ENCODE data around the gene FHL3.
A peak's percentile ranks its signal among the peaks of the same experiment; 100 is the strongest.

Gene FHL3, protein sequence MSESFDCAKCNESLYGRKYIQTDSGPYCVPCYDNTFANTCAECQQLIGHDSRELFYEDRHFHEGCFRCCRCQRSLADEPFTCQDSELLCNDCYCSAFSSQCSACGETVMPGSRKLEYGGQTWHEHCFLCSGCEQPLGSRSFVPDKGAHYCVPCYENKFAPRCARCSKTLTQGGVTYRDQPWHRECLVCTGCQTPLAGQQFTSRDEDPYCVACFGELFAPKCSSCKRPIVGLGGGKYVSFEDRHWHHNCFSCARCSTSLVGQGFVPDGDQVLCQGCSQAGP

GRCh38 chr1:38005195-38006007, at the start of gene FHL3:
TSS of gene FHL3 (minus strand) at chr1:38005514. CDS start at chr1:37999412, 6,102 bp downstream.
- no peak for DNase-seq

- no peak for DNase-seq
These were observed 48.2 kb upstream of the FHL3 start for GRCh38 chr1:38053416-38054091.

- no peak for DNase-seq
These were observed 47.6 kb upstream of the FHL3 start for GRCh38 chr1:38052750-38053415.

DNA sequence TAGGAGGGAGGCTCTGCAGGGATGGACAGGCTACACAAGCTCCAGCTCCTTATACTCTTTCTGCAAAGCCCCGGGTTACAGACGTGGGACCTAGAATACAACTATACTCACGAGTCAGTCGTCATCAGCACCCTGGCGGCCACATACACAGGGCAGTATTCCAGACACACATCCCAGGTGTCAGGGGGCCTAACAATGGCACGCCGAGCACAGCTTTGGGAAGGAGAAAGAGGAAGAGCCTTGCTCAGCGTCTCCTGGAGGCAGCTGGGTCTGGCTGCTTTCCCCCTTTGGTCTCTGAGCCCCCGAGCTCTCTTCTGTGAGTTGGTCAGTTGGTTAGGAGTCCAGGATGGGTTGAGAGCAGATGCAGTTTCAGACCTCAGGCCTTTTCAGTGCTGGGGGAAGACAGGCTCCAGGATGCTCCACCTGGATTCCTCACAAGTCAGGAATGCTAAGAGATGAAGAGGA, 45.8 kb upstream of the FHL3 start:
- no peak for DNase-seq

DNA sequence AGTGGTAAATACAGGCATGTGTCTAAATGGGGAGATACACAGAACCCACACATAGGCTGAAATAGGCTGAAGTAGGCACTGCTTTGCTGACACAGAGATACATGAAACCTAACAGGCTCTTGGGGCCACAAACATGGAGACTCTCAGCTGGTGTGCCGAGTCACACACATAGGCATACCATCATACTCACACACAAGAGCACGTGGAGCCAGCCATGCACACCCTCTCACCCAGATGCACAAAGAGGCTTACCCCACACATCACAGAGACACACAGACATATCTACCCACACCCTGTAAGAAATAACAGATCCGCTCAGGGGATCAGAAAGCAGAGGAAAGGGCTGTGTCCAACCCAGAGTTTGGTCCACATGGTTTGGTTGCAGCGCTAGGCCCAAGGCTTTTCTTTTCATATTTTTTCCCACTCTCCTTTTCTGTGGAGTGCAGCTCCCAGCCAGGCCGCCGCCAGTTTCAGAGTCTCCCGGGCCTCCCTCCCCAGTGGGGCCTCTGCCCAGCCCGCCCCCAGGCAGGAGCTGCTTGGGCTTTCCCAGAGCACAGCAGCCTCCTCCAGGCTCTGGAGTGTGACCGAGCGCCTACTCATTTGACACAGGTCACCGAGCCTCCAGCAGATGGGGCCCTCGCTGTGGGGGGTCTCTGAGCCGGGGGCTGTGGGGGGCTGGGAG, 45.2 kb upstream of the FHL3 start:
- DNase-seq = no peak

DNA sequence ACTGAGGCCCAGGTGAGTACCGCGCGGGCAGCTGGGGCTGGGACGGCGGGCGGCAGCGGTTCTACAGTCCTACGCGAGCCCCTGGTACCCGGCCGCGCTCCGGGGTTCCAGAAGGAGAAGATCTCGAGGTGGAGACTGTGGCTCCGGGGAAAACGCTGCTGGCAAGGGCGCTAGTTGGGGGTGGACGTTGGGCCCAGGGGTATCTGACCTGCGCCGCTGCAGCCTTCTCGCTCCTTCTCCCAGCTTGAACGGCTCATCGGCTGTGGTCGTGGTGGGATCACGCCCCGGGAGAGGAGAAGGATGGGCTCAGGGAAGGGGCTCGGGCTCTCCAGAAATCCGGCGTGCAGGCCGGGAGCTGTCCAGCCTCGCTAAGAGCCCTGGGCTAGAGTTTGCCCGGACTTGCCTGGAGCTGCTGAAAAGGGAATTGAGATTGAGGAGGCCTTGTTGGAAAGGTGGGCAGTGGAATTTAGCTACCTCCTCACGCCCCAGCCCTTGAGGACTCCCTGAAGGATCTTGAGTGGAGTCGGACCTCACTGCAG, 42.4 kb upstream of the FHL3 start:
- no peak for DNase-seq

DNA sequence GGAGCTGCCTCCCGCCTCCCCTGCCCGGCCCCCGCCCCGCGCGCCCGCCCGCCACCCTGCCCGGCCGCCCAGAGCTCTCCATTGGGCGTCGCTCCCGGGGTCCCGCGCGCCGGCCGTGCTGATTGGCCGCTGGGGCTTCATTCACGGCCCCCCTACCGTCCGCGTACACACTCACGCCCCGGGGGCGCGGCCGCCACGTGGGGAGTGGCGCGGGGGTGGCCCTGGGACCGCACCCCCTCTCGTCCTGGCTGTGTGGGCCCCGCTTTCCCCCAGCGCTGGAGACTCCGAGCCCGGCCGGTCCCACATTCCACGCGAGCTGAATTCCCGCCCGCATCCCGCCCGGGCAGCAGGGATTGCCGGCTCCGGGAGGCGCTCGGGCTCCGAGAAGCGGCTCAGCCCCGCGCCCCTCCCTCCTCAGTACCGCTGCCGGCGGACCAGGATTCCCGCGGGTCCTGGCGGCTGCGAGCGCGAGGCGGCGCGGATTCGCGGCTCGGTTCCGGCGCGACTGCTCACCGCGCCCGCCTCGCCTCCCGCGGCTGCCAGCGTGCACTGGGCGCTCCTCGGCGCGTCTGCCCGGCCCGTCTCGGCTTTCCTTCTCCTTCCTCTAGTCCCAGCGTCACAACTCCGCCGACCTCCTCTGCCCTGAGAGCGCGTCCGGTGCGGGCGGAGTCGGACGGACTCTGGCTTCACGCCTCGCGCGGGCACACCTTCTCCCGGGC, 41.7 kb upstream of the FHL3 start:
- DNase-seq = peak; percentile 65

- DNase-seq = no peak
These were observed 41.1 kb upstream of the FHL3 start, which contains the start of gene POU3F1 for GRCh38 chr1:38046333-38046883. TSS of gene POU3F1 (minus strand) at chr1:38046793. CDS start at chr1:38046743, 50 bp downstream.

- DNase-seq = no peak
These were observed 40.4 kb upstream of the FHL3 start for GRCh38 chr1:38045401-38046332.

- no peak for DNase-seq
These were observed 39.2 kb upstream of the FHL3 start for GRCh38 chr1:38044221-38045215.

GRCh38 chr1:38043036-38043747, 37.9 kb upstream of the FHL3 start:
- no peak for DNase-seq

- DNase-seq = no peak
These were observed 36.9 kb upstream of the FHL3 start for GRCh38 chr1:38041936-38042834.

DNA sequence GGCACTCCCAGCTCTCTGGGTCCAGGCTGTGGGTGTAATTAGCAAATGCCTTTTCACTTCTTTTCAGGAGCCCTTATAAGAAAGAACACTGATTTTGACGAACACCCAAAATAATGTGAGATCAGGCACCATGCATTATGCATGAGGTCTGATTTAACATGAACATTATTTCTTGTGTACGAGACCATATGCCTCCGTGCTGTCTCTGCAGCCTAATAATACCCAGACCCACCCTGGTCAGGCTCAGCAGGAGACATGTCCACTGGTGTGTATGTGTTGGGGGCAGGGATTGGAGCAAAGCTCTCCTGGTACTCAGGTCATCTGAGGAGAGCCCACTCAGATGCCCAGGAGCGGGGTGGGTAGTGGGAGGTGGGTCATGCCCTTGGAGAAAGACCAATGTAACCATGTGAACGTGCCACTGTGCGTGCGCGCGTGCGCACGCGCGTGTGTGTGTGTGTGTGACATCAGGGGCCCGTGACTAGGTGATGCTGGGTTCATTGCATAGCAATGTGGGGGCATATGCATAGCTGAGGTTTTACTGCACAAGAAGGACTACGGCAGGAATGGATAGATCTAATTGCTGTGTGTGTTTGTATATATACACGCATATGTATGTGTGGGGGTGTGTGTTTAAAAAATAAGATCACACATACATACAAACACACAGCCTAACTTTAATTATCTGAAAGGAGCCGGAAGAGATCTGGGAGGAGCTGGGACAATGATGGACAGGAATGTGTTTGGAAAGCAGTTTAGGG, 34.2 kb upstream of the FHL3 start:
- no peak for DNase-seq

- no peak for DNase-seq
These were observed 33.5 kb upstream of the FHL3 start for GRCh38 chr1:38038861-38039260.

GRCh38 chr1:38037221-38037939, 32.1 kb upstream of the FHL3 start:
- no peak for DNase-seq
